ENCODE results near the gene CACNA1C.

CACNA1C gene

GRCh38 chr12:2551412-2551900, 498.7 kb downstream of the CACNA1C start:
- Histone ChIP-seq H3K4me3 (ENCODE audit: severe bottlenecking) (no peak overlapping the region), H3K27ac (ENCODE audit: poor library complexity, severe bottlenecking) (no peak overlapping the region)

GRCh38 chr12:2552000-2552756, 499.4 kb downstream of the CACNA1C start:
- ATAC-seq (ENCODE audit: low read depth), result no peak
- no peaks in the 10 kb centered on the region for H3K4me1 ChIP-seq (ENCODE audit: insufficient read depth, poor library complexity, severe bottlenecking)
- no peak overlapping the region for H3K4me3 ChIP-seq (ENCODE audit: severe bottlenecking)
- DNase-seq (ENCODE audit: low spot score), result no peak
- no peak for TF ChIP-seq CTCF (IDR thresholded peaks at IDR 0.05; ENCODE audit: poor library complexity, severe bottlenecking)
- no peaks in the 10 kb centered on the region for H3K9me3 ChIP-seq (ENCODE audit: severe bottlenecking)
- peaks cover 17% of the 10 kb centered on the region for H3K27me3 ChIP-seq (ENCODE audit: insufficient read depth, poor library complexity, severe bottlenecking)
- no peaks in the 10 kb centered on the region for H3K36me3 ChIP-seq (ENCODE audit: low read depth)
- H3K27ac ChIP-seq (ENCODE audit: poor library complexity, severe bottlenecking), result no peak overlapping the region

More at GRCh38 chr12:2551412-2551900, 498.7 kb downstream of the CACNA1C start:
- DNase-seq (ENCODE audit: low spot score) (no peak), ATAC-seq (ENCODE audit: low read depth) (no peak)
- TF ChIP-seq CTCF (IDR thresholded peaks at IDR 0.05; ENCODE audit: poor library complexity, severe bottlenecking), result no peak
- Histone ChIP-seq H3K27me3 (ENCODE audit: insufficient read depth, poor library complexity, severe bottlenecking) (peaks cover 13% of the 10 kb centered on the region), H3K4me1 (ENCODE audit: insufficient read depth, poor library complexity, severe bottlenecking) (no peaks in the 10 kb centered on the region), H3K36me3 (ENCODE audit: low read depth) (no peaks in the 10 kb centered on the region), H3K9me3 (ENCODE audit: severe bottlenecking) (no peaks in the 10 kb centered on the region)

- Histone ChIP-seq H3K27ac (ENCODE audit: poor library complexity, severe bottlenecking) (no peak overlapping the region), H3K4me3 (ENCODE audit: severe bottlenecking) (no peak overlapping the region), H3K4me1 (ENCODE audit: insufficient read depth, poor library complexity, severe bottlenecking) (no peaks in the 10 kb centered on the region), H3K36me3 (ENCODE audit: low read depth) (no peaks in the 10 kb centered on the region), H3K9me3 (ENCODE audit: severe bottlenecking) (no peaks in the 10 kb centered on the region), H3K27me3 (ENCODE audit: insufficient read depth, poor library complexity, severe bottlenecking) (peaks cover 23% of the 10 kb centered on the region)
- DNase-seq (ENCODE audit: low spot score) (no peak), ATAC-seq (ENCODE audit: low read depth) (no peak)
- no peak for TF ChIP-seq CTCF (IDR thresholded peaks at IDR 0.05; ENCODE audit: poor library complexity, severe bottlenecking)
These were observed 500.8 kb downstream of the CACNA1C start for GRCh38 chr12:2553388-2554126.

GRCh38 chr12:2555487-2556082, 502.8 kb downstream of the CACNA1C start:
- TF ChIP-seq CTCF (IDR thresholded peaks at IDR 0.05; ENCODE audit: poor library complexity, severe bottlenecking), result no peak
- no peaks in the 10 kb centered on the region for H3K4me1 ChIP-seq (ENCODE audit: insufficient read depth, poor library complexity, severe bottlenecking)
- DNase-seq (ENCODE audit: low spot score), result no peak
- H3K27me3 ChIP-seq (ENCODE audit: insufficient read depth, poor library complexity, severe bottlenecking), result peaks cover 35% of the 10 kb centered on the region
- H3K27ac ChIP-seq (ENCODE audit: poor library complexity, severe bottlenecking), result no peak overlapping the region
- H3K4me3 ChIP-seq (ENCODE audit: severe bottlenecking), result no peak overlapping the region
- H3K36me3 ChIP-seq (ENCODE audit: low read depth), result no peaks in the 10 kb centered on the region
- ATAC-seq (ENCODE audit: low read depth), result no peak
- H3K9me3 ChIP-seq (ENCODE audit: severe bottlenecking), result no peaks in the 10 kb centered on the region

Measured in RWPE2 (cell line).